Measurements from ENCODE around the gene INTS1. TPM values are rescaled to one million over a fixed set of nuclear protein-coding genes. Genes with fewer than 3 reads are reported as not detected.

The INTS1 gene
- total and polyA plus RNA-seq, 10 of the 15 experiments (the other 5 are each of a cell fraction or from before 2014, with no cell fraction given): 0.52 to 89.0 (median 15.1) TPM

DNA sequence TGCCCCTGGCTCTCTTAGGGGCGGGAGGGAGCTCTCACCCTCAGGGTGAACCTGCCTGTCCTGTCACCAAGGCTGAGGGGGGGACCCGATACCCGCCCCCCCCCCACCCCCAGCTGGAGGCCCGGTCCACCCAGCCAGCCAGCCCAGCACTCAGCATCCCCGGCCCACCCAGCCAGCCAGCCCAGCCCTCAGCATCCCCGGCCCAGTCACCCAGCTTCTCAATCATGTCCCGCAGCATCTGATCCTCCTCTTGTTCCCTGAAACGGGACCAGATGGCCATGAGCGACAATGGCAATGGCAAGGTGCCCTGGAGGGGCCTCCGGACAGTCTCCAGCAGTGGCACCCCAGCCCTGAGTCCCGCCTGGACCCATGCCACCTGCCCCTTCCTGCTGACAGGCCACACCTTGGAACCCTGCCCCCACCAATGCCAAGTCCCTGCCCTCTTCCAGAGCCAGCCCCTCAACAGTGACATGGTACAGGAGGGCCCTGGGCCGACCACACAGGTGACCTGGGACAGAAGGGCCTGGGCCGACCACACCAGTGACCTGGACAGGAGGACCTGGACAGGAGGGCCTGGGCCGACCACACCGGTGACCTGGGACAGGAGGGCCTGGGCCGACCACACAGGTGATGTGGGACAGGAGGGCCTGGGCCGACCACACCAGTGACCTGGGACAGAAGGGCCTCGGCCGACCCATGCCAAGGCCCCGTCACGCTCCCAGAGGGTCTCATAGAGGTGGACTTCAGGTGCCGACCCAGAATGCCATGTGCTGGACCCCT is 69.1 kb downstream of the INTS1 start:
- no TSS peak for BruUV-seq (replicated peaks)
- no peaks in the 10 kb centered on the region for H3K9me3 ChIP-seq (replicated peaks; ENCODE audit: control insufficient read depth, insufficient read depth, low read length)
- FAIRE-seq: no peak
- no peak overlapping the region for H3K9ac ChIP-seq (ENCODE audit: control insufficient read depth, insufficient read depth, low read length)
- no peaks in the 10 kb centered on the region for H3K4me1 ChIP-seq (ENCODE audit: control insufficient read depth, insufficient read depth, low read length)
- H3K36me3 ChIP-seq (ENCODE audit: control insufficient read depth in 2 of 2, insufficient read depth in 2 of 2, low read length in 1 of 2): no peaks in the 10 kb centered on the region
- in situ Hi-C loops (cut with MboI): loop anchor here (5.0 kb wide), 1 partner anchor 208 kb away; no protein-coding TSS in a partner anchor
- no peaks in the 10 kb centered on the region for H4K20me1 ChIP-seq (ENCODE audit: control insufficient read depth, insufficient read depth)
- no peak overlapping the region for H3K4me2 ChIP-seq (ENCODE audit: control insufficient read depth, insufficient read depth)
- no peak for ATAC-seq
- H2AFZ ChIP-seq (ENCODE audit: control insufficient read depth, low read depth, low read length): no peak overlapping the region
- intact Hi-C loops (cut with micrococcal nuclease; ENCODE audit: unreplicated experiment): no loop called here
- no peaks in the 10 kb centered on the region for H3K79me2 ChIP-seq (ENCODE audit: control insufficient read depth, insufficient read depth, low read length)
- ChIA-PET RAD21 (ENCODE audit: unreplicated experiment) (interaction anchor here (0.7 kb wide), 1 partner anchor 33 kb away, joined by 3 read pairs; no protein-coding TSS in a partner anchor), CTCF (interaction anchor here (1.0 kb wide), 1 partner anchor 39 kb away, joined by 3 read pairs; no protein-coding TSS in a partner anchor), POLR2A (no interaction called here), SMC1A (ENCODE audit: uncharacterized antibody, unreplicated experiment) (no interaction called here)
- H3K27me3 ChIP-seq (replicated peaks in 1 of 2; ENCODE audit: control insufficient read depth in 2 of 2, insufficient read depth in 2 of 2, low read length in 1 of 2): no peaks in the 10 kb centered on the region; a peak in 1 of 4 replicates
- no peak overlapping the region for H3K27ac ChIP-seq (ENCODE audit: control insufficient read depth, insufficient read depth)
- no peak for TF ChIP-seq RELB (IDR thresholded peaks at IDR 0.05; ENCODE audit: low read depth)
- no peak for TF ChIP-seq CBX5 (IDR thresholded peaks at IDR 0.05; ENCODE audit: low read depth)
- no peak for TF ChIP-seq EGR1 (IDR thresholded peaks at IDR 0.05; ENCODE audit: borderline replicate concordance in 1 of 2, low read depth in 2 of 2, low read length in 2 of 2)
- no peak for DNase-seq (ENCODE audit: low read depth, low spot score)
- 33% methylated on average over 18 of the region's 22 CpGs for WGBS (ENCODE audit: insufficient coverage, insufficient replicate concordance, low lambda C conversion rate, missing lambda C conversion rate)
- H3K4me3 ChIP-seq: no peak overlapping the region

Data from GM12878 (cell line).